Keratinocyte (primary cell): ENCODE data around the gene RTP5. TPM values are rescaled to one million over a fixed set of nuclear protein-coding genes. Genes with fewer than 3 reads are reported as not detected.

Experiments
- DNase-seq: peaks from one replicate; pipeline ENCODE4 v3.0.0-alpha.2; 2011; ENCODE audit warnings: low read depth, missing footprints, low spot score
- FAIRE-seq: peaks from 2 replicates; lab custom pipeline; 2011; peaks lifted over from hg19 to GRCh38; lab: Jason Lieb, UNC
- H2AFZ ChIP-seq: 2 replicates; pipeline ENCODE4 v1.6.0; 2012; ENCODE audit warnings: low read length, control low read depth, inconsistent platforms; ENCODE audit not compliant: control insufficient read depth
- H3K27ac ChIP-seq: 2 replicates; pipeline ENCODE4 v1.5.1; 2011; ENCODE audit warnings: low read length; ENCODE audit not compliant: control insufficient read depth, insufficient read depth
- H3K27me3 ChIP-seq: 3 replicates; pipeline ENCODE4 v1.6.0; 2011; ENCODE audit warnings: low read length; ENCODE audit not compliant: control insufficient read depth, insufficient read depth; ENCODE audit errors: extremely low read depth
- H3K36me3 ChIP-seq, 2 experiments: 2 replicates in 1 of 2; 3 replicates in 1 of 2; pipeline ENCODE4 v1.5.1; 2011; ENCODE audit warnings: low read length in 2 of 2, mild to moderate bottlenecking in 1 of 2; ENCODE audit not compliant: control insufficient read depth in 2 of 2, insufficient read depth in 2 of 2; ENCODE audit errors: extremely low read depth in 1 of 2
- H3K4me1 ChIP-seq: 3 replicates; pipeline ENCODE4 v1.5.1; 2011; ENCODE audit warnings: low read length; ENCODE audit not compliant: control insufficient read depth, insufficient read depth; ENCODE audit errors: extremely low read depth
- H3K4me2 ChIP-seq: 3 replicates; pipeline ENCODE4 v1.6.0; 2011; ENCODE audit warnings: low read depth, low read length; ENCODE audit not compliant: control insufficient read depth, insufficient read depth; ENCODE audit errors: extremely low read depth
- H3K4me3 ChIP-seq, 3 experiments: fragments of 200-600 bp in 1 of 3; sonication (generic) in 1 of 3; 2 replicates in 2 of 3; 3 replicates in 1 of 3; pipeline ENCODE4 v1.5.1; 2011 to 2016; ENCODE audit warnings: low read length in 3 of 3, mild to moderate bottlenecking in 3 of 3, control low read depth in 2 of 3, inconsistent platforms in 1 of 3, low read depth in 1 of 3, mixed read lengths in 1 of 3, mixed run types in 1 of 3, moderate library complexity in 1 of 3; ENCODE audit not compliant: control insufficient read depth in 2 of 3, insufficient read depth in 2 of 3; ENCODE audit errors: extremely low read depth in 1 of 3
- H3K79me2 ChIP-seq: 2 replicates; pipeline ENCODE4 v1.6.0; 2012; ENCODE audit warnings: low read length; ENCODE audit not compliant: control insufficient read depth, insufficient read depth
- H3K9ac ChIP-seq: 3 replicates; pipeline ENCODE4 v1.6.0; 2011; ENCODE audit warnings: low read length; ENCODE audit not compliant: control insufficient read depth, insufficient read depth; ENCODE audit errors: extremely low read depth
- H3K9me1 ChIP-seq: 3 replicates; pipeline ENCODE4 v1.6.0; 2011; ENCODE audit warnings: low read length; ENCODE audit not compliant: control insufficient read depth, insufficient read depth; ENCODE audit errors: extremely low read depth
- H3K9me3 ChIP-seq: 2 replicates; pipeline ENCODE4 v1.5.1; 2012; ENCODE audit warnings: low read depth, low read length; ENCODE audit not compliant: control insufficient read depth
- H4K20me1 ChIP-seq: 3 replicates; pipeline ENCODE4 v1.6.0; 2011; ENCODE audit warnings: low read length; ENCODE audit not compliant: control insufficient read depth, insufficient read depth; ENCODE audit errors: extremely low read depth
- EZH2 ChIP-seq: IDR thresholded peaks from one replicate; pipeline ENCODE4 v1.6.1; 2012; ENCODE audit warnings: inconsistent platforms, mild to moderate bottlenecking, low read length, moderate library complexity
- dilution Hi-C: fragments of 300-500 bp; cut with MboI; formaldehyde crosslinking; loops from one replicate; pipeline ENCODE4 v1.7.0; 2020; ENCODE audit warnings: low sequenced_read_pairs; ENCODE audit not compliant: extremely low pct_ligation_motif_present
- polyA plus RNA-seq, 5 experiments: library from polyadenylated mRNA; depleted of rRNA in 3 of 5; stranded (reverse) in 3 of 5; stranded (forward) in 1 of 5; unstranded in 1 of 5; fragments of >200 nt; gene quantifications; 1 replicate in 1 of 5; 2 replicates in 3 of 5; 3 replicates in 1 of 5; pipeline versions ENCODE4 v1.2.1 to v1.2.3, GENCODE V29; 2011 to 2012; ENCODE audit warnings: missing spikeins in 2 of 5, low read depth in 1 of 5, low replicate concordance in 1 of 5
- TF ChIP-seq, protein P1 (sequence below), 3 experiments: IDR thresholded peaks in 1 of 3; conservative IDR thresholded peaks in 1 of 3; optimal IDR thresholded peaks in 1 of 3; 2 replicates in 2 of 3; 3 replicates in 1 of 3; pipeline versions ENCODE3 to v1.5.1; 2011; ENCODE audit warnings: low read length in 3 of 3, mild to moderate bottlenecking in 3 of 3, moderate library complexity in 2 of 3, control low read depth in 1 of 3, inconsistent platforms in 1 of 3; ENCODE audit not compliant: insufficient read depth in 2 of 3; ENCODE audit errors: extremely low read depth in 1 of 3

The RTP5 gene
- polyA plus RNA-seq, 1 donor (not counting 4 experiments of a cell fraction or from before 2014, with no cell fraction given), result not detected

DNA sequence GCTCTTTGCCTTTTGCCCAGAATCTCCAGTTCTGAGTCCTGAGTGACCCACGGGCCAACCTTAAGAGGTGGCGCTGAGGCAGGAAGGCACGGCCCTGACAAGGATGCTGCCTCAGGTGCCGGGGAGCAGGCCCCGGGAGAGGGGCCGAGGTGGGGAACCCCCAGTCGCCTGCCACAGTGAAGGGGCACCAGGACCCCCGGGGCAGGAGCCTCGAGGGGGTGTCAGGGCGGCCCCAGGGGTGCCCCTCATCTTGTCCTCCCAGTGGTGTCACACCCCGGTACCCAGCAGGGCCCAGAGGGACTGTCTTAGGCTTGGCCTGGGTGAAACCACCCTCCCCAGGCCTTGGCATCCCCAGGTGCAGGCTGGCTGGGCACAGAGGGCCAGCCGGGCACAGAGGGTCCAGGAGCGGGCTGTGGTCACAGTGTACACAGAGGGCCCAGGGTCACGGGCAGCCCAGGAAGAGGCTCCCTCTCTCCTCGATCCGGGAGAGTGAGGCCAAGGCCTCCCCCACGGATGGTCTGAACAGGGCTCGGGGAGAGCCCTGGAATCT, 11.9 kb upstream of the RTP5 start:
- no peak overlapping the region for H2AFZ ChIP-seq
- H3K4me1 ChIP-seq, result peaks cover 5% of the 10 kb centered on the region
- dilution Hi-C loops, result no loop called here
- no peak overlapping the region for H3K4me3 ChIP-seq
- H3K27me3 ChIP-seq, result peaks cover 30% of the 10 kb centered on the region
- no peaks in the 10 kb centered on the region for H3K36me3 ChIP-seq
- no peak overlapping the region for H3K4me2 ChIP-seq
- H3K9me1 ChIP-seq, result no peaks in the 10 kb centered on the region
- no peak for FAIRE-seq
- no peak overlapping the region for H3K27ac ChIP-seq
- H3K9ac ChIP-seq, result no peak overlapping the region
- no peaks in the 10 kb centered on the region for H3K9me3 ChIP-seq
- TF ChIP-seq, protein P1, sequence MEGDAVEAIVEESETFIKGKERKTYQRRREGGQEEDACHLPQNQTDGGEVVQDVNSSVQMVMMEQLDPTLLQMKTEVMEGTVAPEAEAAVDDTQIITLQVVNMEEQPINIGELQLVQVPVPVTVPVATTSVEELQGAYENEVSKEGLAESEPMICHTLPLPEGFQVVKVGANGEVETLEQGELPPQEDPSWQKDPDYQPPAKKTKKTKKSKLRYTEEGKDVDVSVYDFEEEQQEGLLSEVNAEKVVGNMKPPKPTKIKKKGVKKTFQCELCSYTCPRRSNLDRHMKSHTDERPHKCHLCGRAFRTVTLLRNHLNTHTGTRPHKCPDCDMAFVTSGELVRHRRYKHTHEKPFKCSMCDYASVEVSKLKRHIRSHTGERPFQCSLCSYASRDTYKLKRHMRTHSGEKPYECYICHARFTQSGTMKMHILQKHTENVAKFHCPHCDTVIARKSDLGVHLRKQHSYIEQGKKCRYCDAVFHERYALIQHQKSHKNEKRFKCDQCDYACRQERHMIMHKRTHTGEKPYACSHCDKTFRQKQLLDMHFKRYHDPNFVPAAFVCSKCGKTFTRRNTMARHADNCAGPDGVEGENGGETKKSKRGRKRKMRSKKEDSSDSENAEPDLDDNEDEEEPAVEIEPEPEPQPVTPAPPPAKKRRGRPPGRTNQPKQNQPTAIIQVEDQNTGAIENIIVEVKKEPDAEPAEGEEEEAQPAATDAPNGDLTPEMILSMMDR (optimal IDR thresholded peaks at IDR 0.05 in 1 of 3, IDR thresholded peaks at IDR 0.05 in 1 of 3, conservative IDR thresholded peaks at IDR 0.05 in 1 of 3; ENCODE audit: extremely low read depth in 1 of 3, insufficient read depth in 2 of 3, low read length in 3 of 3), result no peak
- no peaks in the 10 kb centered on the region for H4K20me1 ChIP-seq
- H3K79me2 ChIP-seq, result no peaks in the 10 kb centered on the region
- no peak for DNase-seq

DNA sequence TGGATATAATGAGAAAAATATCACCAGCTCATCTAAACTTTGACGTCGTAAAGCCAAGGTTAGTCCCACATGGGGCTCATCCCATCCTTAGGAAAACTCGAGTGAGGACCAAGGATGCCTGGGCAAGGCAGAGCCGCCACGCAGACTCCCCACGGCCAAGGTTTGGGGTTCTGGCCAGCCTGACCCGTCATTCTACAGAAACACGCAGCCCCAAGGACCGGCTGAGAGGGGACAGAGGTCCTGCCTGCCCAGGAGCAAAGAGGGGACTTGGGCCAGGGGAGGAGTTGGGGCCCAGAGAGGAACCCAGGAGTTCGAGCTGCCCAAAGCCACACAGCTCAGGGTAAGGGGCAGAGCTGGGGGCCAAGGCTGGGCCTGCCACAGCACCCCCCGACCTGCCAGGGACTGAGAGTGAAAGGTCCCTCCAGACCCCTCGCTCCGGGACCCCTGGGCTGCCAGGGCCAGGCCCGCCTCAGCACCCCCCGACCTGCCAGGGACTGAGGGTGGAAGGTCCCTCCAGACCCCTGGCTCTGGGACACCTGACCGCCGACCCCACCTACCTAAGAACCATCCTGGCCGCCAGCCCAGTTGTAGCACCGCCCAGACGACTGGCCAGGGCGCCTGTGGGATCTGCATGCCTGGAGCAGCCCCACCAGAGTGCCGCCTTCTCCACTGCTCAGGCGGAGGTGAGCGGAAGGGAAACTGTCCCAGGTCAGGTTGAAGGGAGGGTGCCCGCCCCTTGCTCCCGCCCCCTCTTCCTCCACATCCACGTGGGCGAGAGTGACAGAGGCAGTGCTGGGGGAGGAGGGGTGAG, 11.1 kb upstream of the RTP5 start, which contains the start of gene PDCD1:
Gene PDCD1, minus strand, starts transcription at position 689 of the 811 bp plus-strand sequence. Its CDS starts 56 bp downstream, at position 633.
- Histone ChIP-seq H3K27me3 (peaks cover 36% of the 10 kb centered on the region), H3K4me2 (peak within 1 kb of the TSS; percentile 67), H3K79me2 (no peaks in the 10 kb centered on the region), H3K27ac (no peak within 1 kb of the TSS), H3K36me3 (no peaks in the 10 kb centered on the region), H3K9me3 (no peaks in the 10 kb centered on the region), H3K4me1 (peaks cover 5% of the 10 kb centered on the region), H3K9me1 (no peaks in the 10 kb centered on the region), H3K9ac (no peak within 1 kb of the TSS), H3K4me3 (peak within 1 kb of the TSS in 1 of 3 experiments; percentile 32), H4K20me1 (no peaks in the 10 kb centered on the region), H2AFZ (peak within 1 kb of the TSS; percentile 44)
- dilution Hi-C loops, result no loop called here
- TF ChIP-seq, protein P1 (optimal IDR thresholded peaks at IDR 0.05 in 1 of 3, IDR thresholded peaks at IDR 0.05 in 1 of 3, conservative IDR thresholded peaks at IDR 0.05 in 1 of 3; ENCODE audit: extremely low read depth in 1 of 3, insufficient read depth in 2 of 3, low read length in 3 of 3), result no peak
- no peak for TF ChIP-seq EZH2
- no peak for FAIRE-seq
- no peak for DNase-seq
